ENCODE measurements around the gene WDR70. TPM values are rescaled to one million over a fixed set of nuclear protein-coding genes. Genes with fewer than 3 reads are reported as not detected.
A peak's percentile ranks its signal among the peaks of the same experiment; 100 is the strongest.

Gene WDR70
- total RNA-seq, 2 donors from 2014 or later, result 22.7 to 35.8 TPM

DNA sequence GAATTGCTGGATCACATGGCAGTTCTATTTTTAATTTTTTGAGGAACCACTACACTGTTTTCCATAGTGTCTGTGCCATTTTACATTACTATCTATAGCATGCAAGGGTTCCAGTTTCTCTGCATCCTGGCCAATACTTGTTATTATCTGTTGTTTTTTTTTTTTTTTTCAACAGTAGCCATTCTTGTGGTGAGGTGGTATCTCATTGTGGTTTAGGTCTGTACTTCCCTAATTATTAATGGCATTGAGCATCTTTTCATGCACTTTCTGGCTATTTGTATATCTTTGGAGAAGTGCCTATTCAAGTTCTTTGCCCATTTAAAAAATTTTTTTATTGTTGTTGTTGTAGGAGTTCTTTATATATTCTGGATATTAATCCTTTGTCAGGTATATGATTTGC is 363.0 kb downstream of the WDR70 start:
- DNase-seq (ENCODE audit: low spot score in 2 of 2) (no peak), ATAC-seq (no peak)
- peaks cover 53 to 57% of the 10 kb centered on the region in 2 donors for H3K36me3 Mint-ChIP-seq
- no peak overlapping the region for H3K27ac Mint-ChIP-seq
- H3K9me3 Mint-ChIP-seq, result peaks cover 18 to 23% of the 10 kb centered on the region in 2 donors

DNA sequence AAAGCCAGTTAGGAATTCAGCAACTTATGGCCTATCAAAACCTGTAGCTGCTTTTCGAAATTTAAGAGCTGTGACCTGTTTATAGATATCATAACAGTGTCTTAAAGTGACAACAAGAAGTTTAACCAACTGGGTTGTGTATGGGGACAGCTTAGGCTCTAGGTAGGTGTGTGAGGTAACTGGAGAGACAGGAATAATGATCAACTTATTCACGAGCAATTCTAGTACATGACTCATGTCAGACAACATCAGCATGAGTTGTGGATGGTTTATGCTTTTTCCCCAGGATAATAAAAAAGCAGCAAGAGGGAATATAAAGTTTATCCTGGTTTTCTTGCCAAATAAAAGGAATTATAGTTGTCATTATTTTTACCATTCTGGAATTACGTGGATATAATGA is 372.1 kb downstream of the WDR70 start:
- peaks cover 20 to 22% of the 10 kb centered on the region in 2 donors for H3K9me3 Mint-ChIP-seq
- no peak overlapping the region for H3K27ac Mint-ChIP-seq
- H3K36me3 Mint-ChIP-seq, result peaks cover 20 to 49% of the 10 kb centered on the region in 2 donors
- DNase-seq (ENCODE audit: low spot score in 2 of 2) (no peak), ATAC-seq (no peak)

DNA sequence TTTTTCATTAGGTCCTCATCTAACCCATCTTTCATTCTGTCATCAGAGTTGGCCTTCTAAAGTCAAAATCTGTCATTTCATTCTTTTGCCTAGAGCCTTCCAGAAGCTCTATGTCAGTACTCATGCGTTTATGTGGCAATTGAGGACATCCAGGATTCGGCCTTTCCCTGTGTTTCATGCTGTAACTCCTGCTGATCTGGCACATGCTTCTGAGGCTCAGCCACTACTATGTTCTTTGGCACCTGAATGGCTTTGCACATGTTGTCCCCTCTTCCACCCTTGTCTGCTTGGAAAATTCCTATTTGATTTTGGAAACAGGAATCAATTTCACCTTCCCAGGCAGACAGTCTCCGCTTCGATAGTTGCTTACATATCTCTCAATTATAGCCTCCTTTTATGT is 375.9 kb downstream of the WDR70 start:
- ATAC-seq (no peak), DNase-seq (ENCODE audit: low spot score in 2 of 2) (no peak)
- H3K36me3 Mint-ChIP-seq, result peaks cover 6 to 33% of the 10 kb centered on the region in 2 donors
- H3K27ac Mint-ChIP-seq, result no peak overlapping the region
- peaks cover 10 to 19% of the 10 kb centered on the region in 2 donors for H3K9me3 Mint-ChIP-seq

DNA sequence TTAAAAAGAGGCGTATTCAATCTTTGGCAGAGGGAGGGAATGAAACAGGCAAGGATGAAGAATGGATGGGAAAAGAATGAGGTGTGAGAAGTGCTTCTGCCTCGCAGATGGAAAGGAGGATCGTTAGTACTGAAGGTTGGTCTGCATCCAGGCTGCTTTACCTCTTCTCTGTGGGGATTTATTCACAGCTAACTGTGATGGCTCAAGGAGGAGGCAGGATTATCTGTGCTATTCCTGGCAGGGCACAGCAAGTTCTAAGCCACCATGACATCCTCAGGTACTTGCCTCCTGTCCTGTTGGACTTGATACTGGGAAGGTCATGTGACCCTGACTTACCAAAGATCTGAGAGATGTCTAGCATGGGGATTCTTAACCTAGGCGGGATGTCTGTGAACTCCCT is 376.5 kb downstream of the WDR70 start:
- peaks cover 10 to 19% of the 10 kb centered on the region in 2 donors for H3K9me3 Mint-ChIP-seq
- H3K36me3 Mint-ChIP-seq, result peaks cover 6 to 33% of the 10 kb centered on the region in 2 donors
- ATAC-seq, result no peak
- no peak overlapping the region for H3K27ac Mint-ChIP-seq
- DNase-seq (ENCODE audit: low spot score in 2 of 2), result no peak

DNA sequence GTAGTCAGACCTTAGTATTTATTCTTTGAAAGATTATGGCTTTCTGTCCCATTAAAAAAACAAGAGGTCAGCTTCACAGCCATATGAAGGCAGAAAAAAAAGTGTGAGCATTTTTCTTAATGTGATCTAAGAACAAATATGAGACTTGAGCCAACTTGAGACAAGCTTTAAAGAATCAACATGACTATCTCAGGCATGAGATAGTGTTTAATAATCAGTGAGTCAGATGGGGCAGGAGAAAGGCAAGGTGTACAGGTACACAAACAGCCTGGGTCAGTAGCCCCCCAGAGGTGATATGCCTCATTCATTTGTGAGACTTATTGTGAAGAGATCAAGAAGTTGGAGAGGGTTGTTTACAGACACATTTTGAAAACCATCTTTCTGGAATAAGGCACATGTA is 377.1 kb downstream of the WDR70 start:
- ATAC-seq, result no peak
- no peak for DNase-seq (ENCODE audit: low spot score in 2 of 2)
- Mint-ChIP-seq H3K36me3 (peaks cover 6 to 30% of the 10 kb centered on the region in 2 donors), H3K9me3 (peaks cover 10 to 19% of the 10 kb centered on the region in 2 donors), H3K27ac (peak overlapping the region in 1 of 2 donors; percentile 16)

DNA sequence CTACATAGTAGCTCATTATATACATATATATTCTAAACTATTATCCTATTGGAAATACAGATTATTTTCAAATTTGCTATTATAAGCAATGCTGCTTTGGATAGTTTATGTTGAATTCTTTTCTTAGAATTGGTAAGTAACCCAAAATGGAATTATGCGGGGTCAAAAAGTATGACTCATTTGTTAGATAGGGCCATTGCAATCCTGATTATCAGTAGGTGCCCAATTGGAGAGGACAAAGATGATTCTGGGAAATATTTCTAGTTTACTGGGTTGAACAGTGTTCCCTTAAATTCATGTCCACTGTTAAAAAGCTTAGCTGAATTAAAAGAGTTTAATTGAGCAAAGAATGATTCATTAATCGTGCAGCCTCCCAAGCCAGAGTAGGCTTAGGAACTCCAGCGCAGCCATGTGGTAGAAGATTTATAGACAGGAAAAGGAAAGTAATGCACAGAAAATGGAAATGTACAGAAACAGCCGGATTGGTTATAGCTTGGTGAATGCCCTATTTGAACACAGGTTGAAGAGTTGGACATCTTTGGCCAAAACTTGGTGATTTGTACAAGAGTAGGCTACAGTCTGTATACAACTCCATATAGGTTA is 379.0 kb downstream of the WDR70 start:
- Mint-ChIP-seq H3K9me3 (peaks cover 10 to 19% of the 10 kb centered on the region in 2 donors), H3K36me3 (peaks cover 6 to 25% of the 10 kb centered on the region in 2 donors), H3K27ac (no peak overlapping the region)
- DNase-seq (ENCODE audit: low spot score in 2 of 2) (no peak), ATAC-seq (no peak)

DNA sequence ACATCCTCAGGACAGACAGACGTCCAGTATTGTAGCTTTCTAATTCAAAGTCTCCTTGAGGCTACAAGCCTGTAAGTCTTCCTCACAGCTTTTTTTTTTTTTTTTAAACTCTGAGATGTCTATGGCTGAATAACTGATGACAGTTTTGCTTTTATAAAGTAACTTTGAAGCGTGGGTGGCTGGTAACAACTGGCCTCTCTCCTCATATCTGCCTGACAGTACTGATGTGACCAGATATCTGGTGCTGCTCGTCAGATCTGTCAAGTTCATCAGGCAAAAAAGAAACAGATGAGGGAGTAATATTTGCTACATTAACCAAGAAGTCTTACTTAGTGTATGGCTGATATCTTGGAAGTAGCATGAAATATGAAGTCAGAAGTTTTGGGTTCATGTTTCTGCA is 388.1 kb downstream of the WDR70 start:
- no peak overlapping the region for H3K27ac Mint-ChIP-seq
- no peaks in the 10 kb centered on the region for H3K36me3 Mint-ChIP-seq
- no peaks in the 10 kb centered on the region for H3K9me3 Mint-ChIP-seq
- DNase-seq (ENCODE audit: low spot score in 2 of 2), result no peak
- no peak for ATAC-seq

DNA sequence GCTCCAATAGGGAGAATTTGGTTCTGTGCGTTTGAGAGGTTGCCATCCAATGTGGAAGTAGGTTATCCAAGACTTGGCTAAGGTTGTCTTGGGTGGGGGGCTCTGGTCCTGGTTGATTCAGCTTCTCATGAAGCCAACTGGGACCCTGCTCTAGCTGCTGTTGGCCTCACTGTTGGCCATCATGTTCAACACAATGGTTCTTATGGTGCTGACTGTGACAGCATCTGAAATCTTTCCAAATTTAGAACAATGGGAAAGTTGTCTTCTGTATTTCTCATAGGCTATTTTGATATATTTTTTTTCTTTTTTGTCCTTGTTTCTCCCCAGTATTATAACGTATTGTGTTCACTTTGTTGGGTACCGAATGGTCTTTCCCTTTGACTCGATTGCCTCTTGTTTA is 388.8 kb downstream of the WDR70 start:
- Mint-ChIP-seq H3K36me3 (no peaks in the 10 kb centered on the region), H3K27ac (no peak overlapping the region)
- no peak for ATAC-seq

DNA sequence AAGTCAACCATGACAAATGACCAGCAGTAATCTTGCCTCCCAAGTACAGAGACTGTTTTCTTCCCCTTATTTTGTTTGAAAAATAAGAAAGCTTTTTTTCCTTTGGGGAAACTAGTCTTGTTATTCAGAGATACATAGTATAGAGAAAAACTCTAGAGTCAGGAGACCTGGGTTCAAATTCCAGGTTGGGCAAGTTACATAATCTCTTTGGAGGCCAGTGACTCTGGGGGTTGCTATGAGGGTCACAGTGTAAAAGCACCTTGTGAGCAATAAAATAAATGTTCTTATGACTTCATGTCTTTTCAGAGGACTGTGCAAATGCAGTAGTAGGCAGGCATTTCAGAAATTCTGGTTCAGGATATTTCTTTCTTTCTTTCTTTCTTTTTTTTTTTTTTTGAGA is 389.3 kb downstream of the WDR70 start:
- ATAC-seq (no peak), DNase-seq (ENCODE audit: low spot score in 2 of 2) (no peak)
- Mint-ChIP-seq H3K36me3 (peaks cover 1 to 2% of the 10 kb centered on the region in 2 donors), H3K9me3 (peaks cover 0 to 7% of the 10 kb centered on the region in 2 donors), H3K27ac (no peak overlapping the region)

More for the DNA sequence above, 388.8 kb downstream of the WDR70 start:
- no peak for DNase-seq (ENCODE audit: low spot score in 2 of 2)
- peaks cover 0 to 2% of the 10 kb centered on the region in 2 donors for H3K9me3 Mint-ChIP-seq

DNA sequence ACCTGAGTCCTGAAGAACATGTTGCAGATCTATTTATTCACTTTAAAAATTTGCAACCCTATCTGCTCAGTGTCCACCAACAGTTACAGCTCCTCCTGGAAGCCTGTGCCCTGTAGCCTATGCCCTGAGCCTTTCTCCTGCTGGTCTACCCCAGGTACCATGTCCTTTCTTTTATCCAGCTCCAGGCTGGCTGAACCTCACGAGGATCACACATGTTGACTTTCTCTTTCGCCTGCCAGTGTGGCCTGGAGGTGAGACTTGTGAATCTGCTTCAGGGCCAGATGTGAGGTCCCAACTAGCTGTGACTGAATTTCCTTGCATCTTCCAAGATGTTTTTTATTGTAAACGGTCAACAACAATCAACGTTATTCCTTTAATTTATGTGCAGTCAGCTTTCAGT is 390.0 kb downstream of the WDR70 start:
- ATAC-seq, result no peak
- Mint-ChIP-seq H3K36me3 (peaks cover 7% of the 10 kb centered on the region in 2 donors), H3K27ac (no peak overlapping the region), H3K9me3 (peaks cover 0 to 7% of the 10 kb centered on the region in 2 donors)
- DNase-seq (ENCODE audit: low spot score in 2 of 2), result no peak

DNA sequence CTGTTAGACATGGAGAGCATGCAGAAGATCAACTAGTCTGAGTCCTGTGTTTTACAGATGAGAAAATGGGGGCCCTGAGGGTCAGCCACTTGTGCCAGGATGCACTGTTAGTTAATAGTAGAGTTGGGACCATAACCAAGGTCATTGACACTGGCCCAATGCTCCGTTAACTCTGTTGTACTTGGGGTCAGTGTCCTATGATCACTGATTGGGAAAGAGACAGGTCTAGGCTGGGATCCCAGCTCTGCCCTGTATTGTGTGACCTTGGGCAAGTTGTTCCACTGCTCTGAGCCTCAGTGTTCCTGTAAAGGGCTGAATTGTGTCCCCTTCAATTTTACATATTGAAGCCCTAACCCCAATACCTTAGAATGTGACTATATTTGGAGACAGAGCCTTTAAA is 390.7 kb downstream of the WDR70 start:
- Mint-ChIP-seq H3K27ac (no peak overlapping the region), H3K36me3 (peaks cover 8% of the 10 kb centered on the region in 2 donors), H3K9me3 (peaks cover under 1 to 8% of the 10 kb centered on the region in 2 donors)
- DNase-seq (ENCODE audit: low spot score in 2 of 2) (no peak), ATAC-seq (no peak)

DNA sequence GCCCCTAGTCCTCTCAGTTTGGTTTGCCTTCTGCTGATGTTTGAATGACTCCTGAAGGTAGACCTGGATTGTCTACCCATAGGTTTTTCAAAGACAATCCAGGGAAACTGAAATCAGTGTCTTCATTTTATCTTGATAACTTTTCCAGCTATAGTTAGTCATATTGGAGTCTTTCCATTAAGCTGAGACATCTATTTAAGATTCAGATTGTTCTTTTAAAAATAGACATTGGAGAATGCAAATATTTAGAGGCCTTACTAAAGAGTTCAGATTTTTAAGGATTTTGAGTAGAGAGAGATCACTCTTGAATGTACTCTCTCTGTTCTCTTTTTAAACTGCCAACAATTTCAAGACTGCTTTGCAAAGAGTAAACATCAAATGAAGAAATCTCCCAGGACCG is 391.7 kb downstream of the WDR70 start:
- Mint-ChIP-seq H3K36me3 (peaks cover 13 to 14% of the 10 kb centered on the region in 2 donors), H3K27ac (peak overlapping the region in 1 of 2 donors; percentile 36), H3K9me3 (peaks cover 6 to 12% of the 10 kb centered on the region in 2 donors)
- DNase-seq (ENCODE audit: low spot score in 2 of 2), result no peak
- no peak for ATAC-seq

DNA sequence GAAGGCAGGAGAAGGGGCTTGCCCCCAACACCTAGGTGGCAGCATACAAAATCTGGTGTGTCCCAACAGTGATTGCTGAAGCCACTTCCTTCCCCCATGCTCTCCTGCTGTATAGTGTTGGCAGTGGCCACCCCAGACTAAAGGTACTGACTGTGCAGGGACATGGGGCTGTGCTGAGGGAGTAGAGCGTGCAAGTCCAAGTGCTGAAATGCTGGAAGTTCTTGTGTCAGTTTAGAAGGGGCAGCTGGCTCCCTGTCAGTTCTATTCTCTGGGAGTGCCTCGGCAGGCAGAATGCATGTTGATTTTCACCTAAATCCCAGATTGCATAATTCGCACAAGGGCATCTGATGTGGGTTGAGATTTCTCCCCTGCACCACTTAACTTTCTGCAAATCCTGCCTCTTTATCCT is 392.1 kb downstream of the WDR70 start:
- Mint-ChIP-seq H3K9me3 (peaks cover 9 to 12% of the 10 kb centered on the region in 2 donors), H3K36me3 (peaks cover 13 to 14% of the 10 kb centered on the region in 2 donors), H3K27ac (no peak overlapping the region)
- no peak for ATAC-seq
- no peak for DNase-seq (ENCODE audit: low spot score in 2 of 2)

DNA sequence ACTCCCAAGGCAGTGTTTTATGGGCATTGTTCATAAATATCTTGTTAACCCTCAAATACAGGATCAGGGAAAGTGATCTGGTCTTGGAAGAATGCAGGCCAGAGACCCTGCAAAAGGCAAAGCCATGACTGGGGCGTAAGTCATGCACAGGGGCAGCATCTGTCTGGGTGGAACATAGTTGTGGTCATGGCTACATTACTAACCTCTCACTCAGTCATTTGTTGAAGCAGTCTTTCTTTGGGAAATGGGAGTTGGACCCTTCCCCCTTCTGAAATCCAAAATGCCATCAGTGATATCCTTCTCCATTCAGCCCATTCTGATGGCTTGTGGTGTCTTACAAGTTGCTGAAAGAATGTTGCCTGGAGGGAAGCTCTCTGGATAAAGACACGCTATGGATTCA is 392.6 kb downstream of the WDR70 start:
- Mint-ChIP-seq H3K27ac (no peak overlapping the region), H3K9me3 (peaks cover 9 to 12% of the 10 kb centered on the region in 2 donors), H3K36me3 (peaks cover 13 to 14% of the 10 kb centered on the region in 2 donors)
- no peak for ATAC-seq
- DNase-seq (ENCODE audit: low spot score in 2 of 2), result no peak

DNA sequence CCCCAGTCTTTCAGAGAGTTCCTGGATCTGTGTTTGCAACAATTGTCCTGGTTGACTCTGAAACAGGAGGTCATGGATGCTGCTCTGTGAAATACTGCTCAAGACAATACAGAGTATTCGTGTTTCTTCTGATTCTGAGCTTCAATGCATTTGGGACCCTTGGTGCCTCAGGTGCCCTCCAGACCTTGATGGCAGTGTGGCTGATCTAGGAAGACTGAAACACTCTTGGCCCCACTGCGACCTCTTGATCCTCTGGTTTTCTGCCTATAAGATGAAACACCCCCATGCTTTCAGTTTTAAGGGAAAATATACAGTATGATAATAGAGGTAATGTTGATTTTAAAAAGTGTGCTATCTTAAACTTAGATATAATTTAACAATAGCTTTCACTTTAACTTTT is 393.1 kb downstream of the WDR70 start:
- no peak for ATAC-seq
- Mint-ChIP-seq H3K27ac (no peak overlapping the region), H3K9me3 (peaks cover 9 to 12% of the 10 kb centered on the region in 2 donors), H3K36me3 (peaks cover 13 to 14% of the 10 kb centered on the region in 2 donors)
- DNase-seq (ENCODE audit: low spot score in 2 of 2), result no peak

DNA sequence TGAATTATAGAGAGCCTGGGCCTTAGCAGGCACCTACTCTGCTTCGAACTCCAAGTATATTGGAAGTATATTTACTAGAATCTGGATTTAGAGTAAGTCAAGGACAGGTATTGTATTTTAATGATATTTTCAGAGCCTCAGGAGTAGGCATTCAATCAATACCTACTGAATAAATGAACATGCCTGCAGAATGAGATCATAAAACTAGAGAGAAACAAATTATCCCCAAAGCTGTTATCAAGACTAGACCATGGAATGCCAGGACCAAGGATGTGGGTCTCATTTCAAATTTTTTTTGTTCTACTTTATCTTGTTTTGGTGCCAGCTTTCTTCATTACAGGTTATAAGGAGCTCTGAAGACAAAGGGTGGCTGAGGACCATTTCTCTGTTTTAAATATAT is 394.7 kb downstream of the WDR70 start:
- H3K9me3 Mint-ChIP-seq, result peaks cover 9 to 12% of the 10 kb centered on the region in 2 donors
- H3K27ac Mint-ChIP-seq, result no peak overlapping the region
- DNase-seq (ENCODE audit: low spot score in 2 of 2), result no peak
- H3K36me3 Mint-ChIP-seq, result peaks cover 13 to 14% of the 10 kb centered on the region in 2 donors
- ATAC-seq, result no peak

DNA sequence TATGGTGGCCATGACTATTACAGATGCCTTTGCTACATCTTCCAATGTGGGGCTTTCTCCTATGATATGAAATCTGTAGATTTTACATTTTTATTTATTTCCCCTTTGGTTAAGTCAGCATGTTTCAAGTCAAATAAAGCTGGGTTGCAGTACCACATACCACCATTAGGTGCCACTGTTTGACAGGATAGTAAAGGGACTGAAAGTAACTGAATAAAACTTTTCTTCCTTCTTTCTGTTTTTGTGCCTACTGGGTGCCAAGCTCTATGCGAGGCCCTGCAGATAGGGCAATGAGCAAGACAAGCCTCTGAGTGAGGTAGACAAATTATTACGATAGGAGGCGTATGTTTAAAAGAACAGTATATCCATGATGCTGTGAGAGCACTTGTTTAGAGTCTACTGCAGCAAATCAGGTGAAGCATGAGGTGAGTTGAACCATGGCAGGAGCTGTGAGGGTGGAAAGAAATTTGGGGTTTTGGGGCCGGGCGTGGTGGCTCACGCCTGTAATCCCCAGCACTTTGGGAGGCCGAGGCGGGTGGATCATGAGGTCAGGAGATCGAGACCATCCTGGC is 395.9 kb downstream of the WDR70 start:
- H3K36me3 Mint-ChIP-seq, result peaks cover 13 to 14% of the 10 kb centered on the region in 2 donors
- no peak for ATAC-seq
- H3K27ac Mint-ChIP-seq, result no peak overlapping the region
- DNase-seq (ENCODE audit: low spot score in 2 of 2), result peak in 1 of 2 donors; percentile 41
- peaks cover 9 to 12% of the 10 kb centered on the region in 2 donors for H3K9me3 Mint-ChIP-seq

DNA sequence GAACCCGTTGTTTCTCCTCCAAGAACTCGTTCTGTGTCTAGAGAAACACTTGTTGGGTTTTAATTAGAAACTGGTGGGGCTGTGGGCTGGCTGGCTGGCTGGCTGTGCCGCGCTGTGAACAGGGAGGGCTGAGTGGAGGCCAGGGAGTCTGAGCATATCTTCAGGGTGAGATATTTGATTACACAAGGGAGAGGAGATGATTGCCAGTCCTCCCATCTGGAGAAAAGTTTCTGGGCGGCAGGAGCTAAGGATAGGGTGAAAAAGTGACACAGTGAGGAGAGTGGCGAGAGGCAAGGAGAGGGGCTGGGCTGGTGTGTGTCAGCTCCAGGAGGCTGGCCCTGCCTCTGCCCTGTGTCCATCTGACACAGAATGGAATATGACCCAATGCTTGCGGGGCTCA is 397.7 kb downstream of the WDR70 start:
- Mint-ChIP-seq H3K27ac (no peak overlapping the region), H3K36me3 (peaks cover 13 to 14% of the 10 kb centered on the region in 2 donors), H3K9me3 (peaks cover 9 to 12% of the 10 kb centered on the region in 2 donors)
- DNase-seq (ENCODE audit: low spot score in 2 of 2) (no peak), ATAC-seq (no peak)
